ENCODE data around the gene ATF3.

ATF3 gene, protein sequence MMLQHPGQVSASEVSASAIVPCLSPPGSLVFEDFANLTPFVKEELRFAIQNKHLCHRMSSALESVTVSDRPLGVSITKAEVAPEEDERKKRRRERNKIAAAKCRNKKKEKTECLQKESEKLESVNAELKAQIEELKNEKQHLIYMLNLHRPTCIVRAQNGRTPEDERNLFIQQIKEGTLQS

DNA sequence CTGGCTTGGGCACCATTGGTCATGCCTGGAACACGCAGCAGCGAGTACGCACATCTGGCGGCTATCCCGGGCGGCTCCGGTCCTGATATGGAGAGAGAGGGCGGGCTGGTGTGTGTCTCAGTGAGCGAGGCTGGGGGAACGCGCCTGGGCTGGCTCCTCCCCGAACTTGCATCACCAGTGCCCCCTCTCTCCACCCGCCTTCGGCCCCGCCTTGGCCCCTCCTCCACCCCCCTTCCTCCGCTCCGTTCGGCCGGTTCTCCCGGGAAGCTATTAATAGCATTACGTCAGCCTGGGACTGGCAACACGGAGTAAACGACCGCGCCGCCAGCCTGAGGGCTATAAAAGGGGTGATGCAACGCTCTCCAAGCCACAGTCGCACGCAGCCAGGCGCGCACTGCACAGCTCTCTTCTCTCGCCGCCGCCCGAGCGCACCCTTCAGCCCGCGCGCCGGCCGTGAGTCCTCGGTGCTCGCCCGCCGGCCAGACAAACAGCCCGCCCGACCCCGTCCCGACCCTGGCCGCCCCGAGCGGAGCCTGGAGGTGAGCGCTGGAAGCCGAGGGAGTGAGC lies at the start of gene ATF3:
ATF3 (plus strand) TSS at position 370 of the 567 bp plus-strand sequence. CDS start 6,261 bp downstream, outside the sequence.
- DNase-seq (ENCODE audit: low read depth, low spot score) = peak; percentile 99
- in situ Hi-C loops (cut with HindIII; ENCODE audit: low sequenced_read_pairs) = no loop called here
- peak within 1 kb of the TSS; percentile 87 for H3K4me3 ChIP-seq (ENCODE audit: low read depth, low read length)

DNA sequence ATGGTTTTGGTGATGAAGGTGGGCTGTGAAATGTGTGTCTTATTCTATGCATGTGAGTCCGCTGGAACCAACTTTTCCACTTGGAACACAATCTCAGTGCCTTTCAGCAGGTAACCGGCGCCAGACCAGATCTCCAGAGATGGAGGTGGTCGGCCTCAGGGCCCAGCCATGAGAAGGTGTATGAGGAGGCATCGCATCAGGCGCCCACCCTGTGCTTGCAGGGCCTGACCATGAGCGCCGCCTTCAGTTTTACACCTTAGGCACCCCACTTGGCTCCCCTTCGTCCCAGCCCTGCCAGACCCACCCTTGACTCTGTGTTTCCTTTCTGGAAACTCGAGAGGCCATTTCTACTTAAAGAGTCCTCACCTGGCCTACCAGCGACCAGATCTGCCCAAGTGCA lies 48.6 kb upstream of the ATF3 start:
- DNase-seq (ENCODE audit: low read depth, low spot score) = no peak
- TF ChIP-seq, protein P1, sequence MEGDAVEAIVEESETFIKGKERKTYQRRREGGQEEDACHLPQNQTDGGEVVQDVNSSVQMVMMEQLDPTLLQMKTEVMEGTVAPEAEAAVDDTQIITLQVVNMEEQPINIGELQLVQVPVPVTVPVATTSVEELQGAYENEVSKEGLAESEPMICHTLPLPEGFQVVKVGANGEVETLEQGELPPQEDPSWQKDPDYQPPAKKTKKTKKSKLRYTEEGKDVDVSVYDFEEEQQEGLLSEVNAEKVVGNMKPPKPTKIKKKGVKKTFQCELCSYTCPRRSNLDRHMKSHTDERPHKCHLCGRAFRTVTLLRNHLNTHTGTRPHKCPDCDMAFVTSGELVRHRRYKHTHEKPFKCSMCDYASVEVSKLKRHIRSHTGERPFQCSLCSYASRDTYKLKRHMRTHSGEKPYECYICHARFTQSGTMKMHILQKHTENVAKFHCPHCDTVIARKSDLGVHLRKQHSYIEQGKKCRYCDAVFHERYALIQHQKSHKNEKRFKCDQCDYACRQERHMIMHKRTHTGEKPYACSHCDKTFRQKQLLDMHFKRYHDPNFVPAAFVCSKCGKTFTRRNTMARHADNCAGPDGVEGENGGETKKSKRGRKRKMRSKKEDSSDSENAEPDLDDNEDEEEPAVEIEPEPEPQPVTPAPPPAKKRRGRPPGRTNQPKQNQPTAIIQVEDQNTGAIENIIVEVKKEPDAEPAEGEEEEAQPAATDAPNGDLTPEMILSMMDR (IDR thresholded peaks at IDR 0.05; ENCODE audit: low read depth, low read length) = no peak
- in situ Hi-C loops (cut with HindIII; ENCODE audit: low sequenced_read_pairs) = no loop called here
- no peak overlapping the region for H3K4me3 ChIP-seq (ENCODE audit: low read depth, low read length)

More for the DNA sequence above, at the start of gene ATF3:
- TF ChIP-seq, protein P1 (IDR thresholded peaks at IDR 0.05; ENCODE audit: low read depth, low read length) = no peak

DNA sequence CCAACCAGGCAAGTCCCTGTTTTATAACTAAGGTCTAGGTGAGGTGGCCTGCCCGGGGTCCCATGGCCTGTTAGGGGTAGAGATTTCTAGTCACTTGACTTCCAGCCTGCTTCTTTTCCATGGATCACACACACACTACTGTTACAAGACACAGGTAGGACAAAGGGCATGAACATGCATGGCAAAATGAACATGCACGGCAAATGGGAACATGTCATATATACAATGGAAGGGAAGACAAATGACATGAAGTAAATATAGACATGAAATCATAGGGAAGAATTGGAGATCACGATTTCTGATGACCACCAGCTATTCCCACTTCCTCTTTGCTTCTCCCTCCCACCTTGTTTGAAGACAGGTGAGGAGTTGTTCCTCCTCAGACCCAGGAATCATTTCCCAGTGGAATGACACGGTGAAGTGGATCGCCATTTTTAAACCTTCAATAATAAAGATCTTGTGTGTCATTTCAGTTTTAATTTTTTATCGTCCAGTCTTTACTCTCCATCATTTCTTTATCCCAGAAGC lies 47.6 kb upstream of the ATF3 start:
- no peak for DNase-seq (ENCODE audit: low read depth, low spot score)
- H3K4me3 ChIP-seq (ENCODE audit: low read depth, low read length) = no peak overlapping the region
- in situ Hi-C loops (cut with HindIII; ENCODE audit: low sequenced_read_pairs) = no loop called here
- TF ChIP-seq, protein P1 (IDR thresholded peaks at IDR 0.05; ENCODE audit: low read depth, low read length) = no peak

DNA sequence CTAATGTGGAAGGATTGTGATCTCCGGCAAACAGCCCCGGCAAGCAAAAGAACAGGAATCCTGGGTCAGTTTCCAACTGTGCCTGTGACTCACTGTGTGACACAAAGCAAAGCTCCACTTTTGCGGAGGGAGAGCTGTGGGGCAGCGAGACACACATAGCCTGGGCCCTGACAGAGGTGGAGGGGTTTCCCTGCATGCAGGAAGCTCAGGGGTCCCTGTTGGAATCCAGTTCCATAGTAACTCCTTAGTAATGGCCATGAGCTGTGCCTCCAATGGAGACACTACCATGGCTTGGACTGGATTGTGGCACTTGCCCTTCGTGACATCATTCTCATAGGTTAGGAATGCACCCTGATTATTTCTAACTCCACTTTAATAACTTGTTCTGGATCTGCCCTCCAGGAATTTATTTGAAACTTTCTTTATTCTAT lies 47.0 kb upstream of the ATF3 start:
- DNase-seq (ENCODE audit: low read depth, low spot score) = peak; percentile 76
- H3K4me3 ChIP-seq (ENCODE audit: low read depth, low read length) = no peak overlapping the region
- TF ChIP-seq, protein P1 (IDR thresholded peaks at IDR 0.05; ENCODE audit: low read depth, low read length) = no peak
- in situ Hi-C loops (cut with HindIII; ENCODE audit: low sequenced_read_pairs) = no loop called here

DNA sequence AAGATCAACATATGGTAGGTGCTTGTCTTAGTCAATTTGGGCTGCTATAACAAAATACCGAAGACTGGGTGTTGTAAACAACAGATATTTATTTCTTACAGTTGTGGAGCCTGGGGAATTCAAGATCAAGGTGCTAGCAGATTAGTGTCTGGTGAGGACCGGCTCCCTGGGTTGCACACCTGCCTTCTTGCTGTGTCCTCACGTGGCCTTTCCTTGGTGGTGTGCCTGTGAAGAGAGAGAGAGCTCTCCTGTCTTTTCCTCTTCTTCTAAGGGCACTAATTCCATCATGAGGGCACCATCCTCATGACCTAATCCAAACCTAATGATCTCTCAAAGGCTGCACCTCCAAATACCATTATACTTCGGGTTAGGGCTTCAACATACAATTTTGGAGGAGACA lies 45.8 kb upstream of the ATF3 start:
- TF ChIP-seq, protein P1 (IDR thresholded peaks at IDR 0.05; ENCODE audit: low read depth, low read length) = no peak
- in situ Hi-C loops (cut with HindIII; ENCODE audit: low sequenced_read_pairs) = no loop called here
- no peak for DNase-seq (ENCODE audit: low read depth, low spot score)
- no peak overlapping the region for H3K4me3 ChIP-seq (ENCODE audit: low read depth, low read length)

DNA sequence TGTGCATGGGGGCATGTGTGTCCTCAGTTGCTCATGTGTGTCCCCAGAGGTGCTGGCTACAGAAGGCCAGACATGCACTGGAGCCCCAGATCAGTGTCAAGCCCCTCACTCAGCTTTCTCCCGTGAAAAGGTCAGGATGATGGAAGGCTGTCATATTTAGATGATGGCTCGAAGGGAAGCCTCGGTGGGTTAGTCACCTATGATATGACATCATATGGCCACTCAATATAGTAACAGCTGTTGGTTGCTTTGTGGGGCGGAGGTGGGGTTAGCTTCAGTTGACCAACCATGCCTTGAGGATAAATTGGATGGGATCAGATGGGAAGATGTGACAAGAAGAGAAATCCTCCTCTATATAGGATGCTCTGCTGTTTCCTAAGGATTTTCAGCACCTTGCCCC lies 43.5 kb upstream of the ATF3 start:
- H3K4me3 ChIP-seq (ENCODE audit: low read depth, low read length) = no peak overlapping the region
- in situ Hi-C loops (cut with HindIII; ENCODE audit: low sequenced_read_pairs) = no loop called here
- no peak for DNase-seq (ENCODE audit: low read depth, low spot score)
- TF ChIP-seq, protein P1 (IDR thresholded peaks at IDR 0.05; ENCODE audit: low read depth, low read length) = no peak
